ENCODE measurements around the gene CDC14A. TPM values are rescaled to one million over a fixed set of nuclear protein-coding genes. Genes with fewer than 3 reads are reported as not detected.
A peak's percentile ranks its signal among the peaks of the same experiment; 100 is the strongest.
"Not testable (repeated sequence)": the region's sequence is repeated elsewhere in the genome, so short reads cannot be mapped to it uniquely, and the experiment has no call there.

CDC14A gene
- total RNA-seq, 1 donor from 2014 or later: 6.3 TPM

GRCh38 chr1:100366209-100366525 is 13.9 kb downstream of the CDC14A start:
- Histone ChIP-seq H3K9me3 (ENCODE audit: insufficient read depth, low read depth, low read length) (no peaks in the 10 kb centered on the region), H3K27ac (ENCODE audit: low read depth, low read length) (no peak overlapping the region), H3K4me2 (ENCODE audit: low read length) (no peak overlapping the region), H3K4me3 (ENCODE audit: insufficient read depth, low read depth, low read length) (no peak overlapping the region), H3K4me1 (ENCODE audit: insufficient read depth, low read length) (no peaks in the 10 kb centered on the region), H4K20me1 (ENCODE audit: insufficient read depth, low read length) (no peaks in the 10 kb centered on the region), H3K79me2 (ENCODE audit: insufficient read depth, low read length) (peaks cover 8% of the 10 kb centered on the region), H3K9ac (ENCODE audit: low read length) (no peak overlapping the region), H3K27me3 (ENCODE audit: insufficient read depth, low read length) (no peaks in the 10 kb centered on the region), H3K36me3 (ENCODE audit: insufficient read depth, low read length) (no peaks in the 10 kb centered on the region), H2AFZ (ENCODE audit: low read depth, low read length) (no peak overlapping the region)
- Mint-ChIP-seq H3K27me3 (ENCODE audit: low read depth, unreplicated experiment) (no peaks in the 10 kb centered on the region), H3K9me3 (ENCODE audit: unreplicated experiment) (no peaks in the 10 kb centered on the region), H3K27ac (ENCODE audit: unreplicated experiment) (no peak overlapping the region), H3K4me1 (ENCODE audit: low read depth, unreplicated experiment) (no peaks in the 10 kb centered on the region), H3K4me3 (ENCODE audit: unreplicated experiment) (no peak overlapping the region), H3K36me3 (ENCODE audit: low read depth, unreplicated experiment) (peaks cover 2% of the 10 kb centered on the region)
- DNase-seq (ENCODE audit: low read depth) (no peak), FAIRE-seq (no peak)
- TF ChIP-seq EZH2 (IDR thresholded peaks at IDR 0.05; ENCODE audit: insufficient read depth, low read length) (no peak), CTCF (IDR thresholded peaks at IDR 0.05; ENCODE audit: insufficient read depth, low read depth, low read length) (no peak)

- H3K27ac Mint-ChIP-seq (ENCODE audit: unreplicated experiment); H3K4me2 ChIP-seq (ENCODE audit: low read length); H3K9ac ChIP-seq (ENCODE audit: low read length); H3K36me3 ChIP-seq (ENCODE audit: insufficient read depth, low read length); H3K4me3 Mint-ChIP-seq (ENCODE audit: unreplicated experiment); H3K4me1 Mint-ChIP-seq (ENCODE audit: low read depth, unreplicated experiment); H3K27ac ChIP-seq (ENCODE audit: low read depth, low read length); H3K4me1 ChIP-seq (ENCODE audit: insufficient read depth, low read length); H3K9me3 Mint-ChIP-seq (ENCODE audit: unreplicated experiment); H3K36me3 Mint-ChIP-seq (ENCODE audit: low read depth, unreplicated experiment); H3K27me3 ChIP-seq (ENCODE audit: insufficient read depth, low read length); H3K27me3 Mint-ChIP-seq (ENCODE audit: low read depth, unreplicated experiment); DNase-seq (ENCODE audit: low read depth); H3K4me3 ChIP-seq (ENCODE audit: insufficient read depth, low read depth, low read length); H4K20me1 ChIP-seq (ENCODE audit: insufficient read depth, low read length); H3K79me2 ChIP-seq (ENCODE audit: insufficient read depth, low read length); H2AFZ ChIP-seq (ENCODE audit: low read depth, low read length); H3K9me3 ChIP-seq (ENCODE audit: insufficient read depth, low read depth, low read length): not testable (repeated sequence)
- FAIRE-seq: peak; percentile 17
These were observed 17.0 kb downstream of the CDC14A start for GRCh38 chr1:100369339-100369738.

GRCh38 chr1:100373953-100374352 is 21.6 kb downstream of the CDC14A start:
- not testable (repeated sequence) for H3K4me3 ChIP-seq (ENCODE audit: insufficient read depth, low read depth, low read length); H3K4me1 ChIP-seq (ENCODE audit: insufficient read depth, low read length); H3K9me3 ChIP-seq (ENCODE audit: insufficient read depth, low read depth, low read length); H3K27me3 Mint-ChIP-seq (ENCODE audit: low read depth, unreplicated experiment); H3K9me3 Mint-ChIP-seq (ENCODE audit: unreplicated experiment); H3K4me2 ChIP-seq (ENCODE audit: low read length); H3K27me3 ChIP-seq (ENCODE audit: insufficient read depth, low read length); H3K79me2 ChIP-seq (ENCODE audit: insufficient read depth, low read length); H3K4me1 Mint-ChIP-seq (ENCODE audit: low read depth, unreplicated experiment); H3K36me3 Mint-ChIP-seq (ENCODE audit: low read depth, unreplicated experiment); H2AFZ ChIP-seq (ENCODE audit: low read depth, low read length); H3K27ac ChIP-seq (ENCODE audit: low read depth, low read length); H3K9ac ChIP-seq (ENCODE audit: low read length); H4K20me1 ChIP-seq (ENCODE audit: insufficient read depth, low read length); DNase-seq (ENCODE audit: low read depth); H3K36me3 ChIP-seq (ENCODE audit: insufficient read depth, low read length); H3K27ac Mint-ChIP-seq (ENCODE audit: unreplicated experiment); H3K4me3 Mint-ChIP-seq (ENCODE audit: unreplicated experiment); FAIRE-seq

GRCh38 chr1:100376890-100377289 is 24.6 kb downstream of the CDC14A start:
- H3K4me1 Mint-ChIP-seq (ENCODE audit: low read depth, unreplicated experiment); H3K4me3 ChIP-seq (ENCODE audit: insufficient read depth, low read depth, low read length); H3K36me3 ChIP-seq (ENCODE audit: insufficient read depth, low read length); H4K20me1 ChIP-seq (ENCODE audit: insufficient read depth, low read length); H3K9me3 Mint-ChIP-seq (ENCODE audit: unreplicated experiment); H3K27me3 ChIP-seq (ENCODE audit: insufficient read depth, low read length); H3K4me2 ChIP-seq (ENCODE audit: low read length); H3K79me2 ChIP-seq (ENCODE audit: insufficient read depth, low read length); H3K4me1 ChIP-seq (ENCODE audit: insufficient read depth, low read length); FAIRE-seq; H3K36me3 Mint-ChIP-seq (ENCODE audit: low read depth, unreplicated experiment); H3K27ac Mint-ChIP-seq (ENCODE audit: unreplicated experiment); H2AFZ ChIP-seq (ENCODE audit: low read depth, low read length); H3K27ac ChIP-seq (ENCODE audit: low read depth, low read length); H3K9ac ChIP-seq (ENCODE audit: low read length); H3K4me3 Mint-ChIP-seq (ENCODE audit: unreplicated experiment); DNase-seq (ENCODE audit: low read depth); H3K9me3 ChIP-seq (ENCODE audit: insufficient read depth, low read depth, low read length); H3K27me3 Mint-ChIP-seq (ENCODE audit: low read depth, unreplicated experiment): not testable (repeated sequence)

Measured in astrocyte (in vitro differentiated cells and primary cell).